H9 (cell line): ENCODE results near the gene MARCOL. TPM values are rescaled to one million over a fixed set of nuclear protein-coding genes. Genes with fewer than 3 reads are reported as not detected.

Experiments used
- DNase-seq: peaks from one replicate; pipeline ENCODE4 v3.0.0-alpha.2; 2017
- H2AFZ ChIP-seq: one replicate; pipeline ENCODE4 v1.6.1; 2013; ENCODE audit warnings: mild to moderate bottlenecking, low read length, control low read depth, moderate library complexity
- H2AK5ac ChIP-seq: 2 replicates; pipeline ENCODE4 v1.6.1; 2013; ENCODE audit warnings: low read length, control low read depth, mixed read lengths; ENCODE audit not compliant: insufficient read length
- H2BK120ac ChIP-seq: one replicate; pipeline ENCODE4 v1.6.1; 2013; ENCODE audit warnings: low read depth, mild to moderate bottlenecking, low read length, control low read depth, inconsistent platforms; ENCODE audit not compliant: poor library complexity, severe bottlenecking
- H2BK12ac ChIP-seq: 2 replicates; pipeline ENCODE4 v1.6.1; 2013; ENCODE audit warnings: low read length, control low read depth, mixed read lengths, low read depth; ENCODE audit not compliant: insufficient read length
- H2BK15ac ChIP-seq: 2 replicates; pipeline ENCODE4 v1.6.1; 2013; ENCODE audit warnings: low read depth, low read length, control low read depth
- H2BK20ac ChIP-seq: one replicate; pipeline ENCODE4 v1.6.1; 2013; ENCODE audit warnings: low read depth, mild to moderate bottlenecking, low read length, control low read depth, inconsistent platforms; ENCODE audit not compliant: poor library complexity, severe bottlenecking
- H2BK5ac ChIP-seq: 2 replicates; pipeline ENCODE4 v1.6.1; 2013; ENCODE audit warnings: low read length, control low read depth, mixed read lengths; ENCODE audit not compliant: insufficient read length
- H3K14ac ChIP-seq: 2 replicates; pipeline ENCODE4 v1.6.1; 2013; ENCODE audit warnings: low read length, control low read depth; ENCODE audit not compliant: insufficient read depth
- H3K18ac ChIP-seq: 2 replicates; pipeline ENCODE4 v1.6.1; 2013; ENCODE audit warnings: low read depth, mild to moderate bottlenecking, mixed read lengths, low read length, control low read depth; ENCODE audit not compliant: insufficient read length
- H3K23ac ChIP-seq: 2 replicates; pipeline ENCODE4 v1.6.1; 2013; ENCODE audit warnings: low read length, control low read depth, mixed read lengths, low read depth; ENCODE audit not compliant: insufficient read length
- H3K23me2 ChIP-seq: 2 replicates; pipeline ENCODE4 v1.6.1; 2013; ENCODE audit warnings: low read depth, mild to moderate bottlenecking, mixed read lengths, low read length, control low read depth; ENCODE audit not compliant: insufficient read length, poor library complexity, severe bottlenecking
- H3K27ac ChIP-seq: 2 replicates; pipeline ENCODE4 v1.5.1; 2013; ENCODE audit warnings: low read length, control low read depth, mixed read lengths, low read depth; ENCODE audit not compliant: insufficient read length
- H3K27me3 ChIP-seq: 2 replicates; pipeline ENCODE4 v1.6.1; 2013; ENCODE audit warnings: low read length, control low read depth, inconsistent platforms; ENCODE audit not compliant: insufficient read depth
- H3K4ac ChIP-seq: 2 replicates; pipeline ENCODE4 v1.6.1; 2013; ENCODE audit warnings: low read depth, mild to moderate bottlenecking, control low read depth, inconsistent platforms, low read length, moderate library complexity
- H3K4me1 ChIP-seq: 2 replicates; pipeline ENCODE4 v1.6.1; 2013; ENCODE audit warnings: low read length, control low read depth, inconsistent platforms; ENCODE audit not compliant: insufficient read depth
- H3K4me2 ChIP-seq: 2 replicates; pipeline ENCODE4 v1.6.1; 2013; ENCODE audit warnings: low read length, control low read depth, mixed read lengths; ENCODE audit not compliant: insufficient read length, insufficient read depth
- H3K56ac ChIP-seq: 2 replicates; pipeline ENCODE4 v1.6.1; 2013; ENCODE audit warnings: low read depth, mild to moderate bottlenecking, mixed read lengths, low read length, control low read depth; ENCODE audit not compliant: insufficient read length
- H3K79me1 ChIP-seq: 2 replicates; pipeline ENCODE4 v1.6.1; 2013; ENCODE audit warnings: low read depth, mild to moderate bottlenecking, moderate library complexity, low read length, control low read depth, inconsistent platforms; ENCODE audit not compliant: insufficient read depth, poor library complexity, severe bottlenecking
- H3K79me2 ChIP-seq: 2 replicates; pipeline ENCODE4 v1.6.1; 2013; ENCODE audit warnings: low read length, control low read depth, inconsistent platforms; ENCODE audit not compliant: insufficient read depth
- H3K9ac ChIP-seq: 2 replicates; pipeline ENCODE4 v1.6.1; 2013; ENCODE audit warnings: low read length, control low read depth, mixed read lengths; ENCODE audit not compliant: insufficient read length; ENCODE audit errors: extremely low read depth
- H3K9me3 ChIP-seq: one replicate; pipeline ENCODE4 v1.6.1; 2013; ENCODE audit warnings: low read depth, low read length, inconsistent platforms; ENCODE audit not compliant: control insufficient read depth
- H3T11ph ChIP-seq: one replicate; pipeline ENCODE4 v1.6.1; 2013; ENCODE audit warnings: mild to moderate bottlenecking, low read length, control low read depth, inconsistent platforms
- H4K20me1 ChIP-seq: one replicate; pipeline ENCODE4 v1.6.1; 2013; ENCODE audit not compliant: control insufficient read depth, insufficient read length, insufficient read depth
- H4K5ac ChIP-seq: 2 replicates; pipeline ENCODE4 v1.6.1; 2013; ENCODE audit warnings: low read depth, mild to moderate bottlenecking, mixed read lengths, low read length, control low read depth; ENCODE audit not compliant: insufficient read length
- H4K8ac ChIP-seq: replicated peaks from 2 replicates; pipeline ENCODE4 v1.6.1; 2013; ENCODE audit warnings: low read length, control low read depth, mixed read lengths, low read depth; ENCODE audit not compliant: insufficient read length
- H4K91ac ChIP-seq: 2 replicates; pipeline ENCODE4 v1.6.1; 2013; ENCODE audit warnings: low read depth, mild to moderate bottlenecking, moderate library complexity, mixed read lengths, low read length, control low read depth; ENCODE audit not compliant: insufficient read length
- H3K27ac Mint-ChIP-seq, 3 experiments: 2 replicates in 2 of 3; 3 replicates in 1 of 3; pipeline ENCODE4 v1.8.0; 2020 to 2021; ENCODE audit warnings: mixed read lengths in 3 of 3, mild to moderate bottlenecking in 1 of 3, moderate library complexity in 1 of 3
- H3K27me3 Mint-ChIP-seq: 2 replicates; pipeline ENCODE4 v1.8.0; 2021; ENCODE audit warnings: low read depth, mild to moderate bottlenecking, moderate library complexity, mixed read lengths
- H3K36me3 Mint-ChIP-seq, 3 experiments: 2 replicates in 2 of 3; 3 replicates in 1 of 3; pipeline ENCODE4 v1.8.0; 2020 to 2021; ENCODE audit warnings: low read depth in 3 of 3, mixed read lengths in 3 of 3; ENCODE audit not compliant: insufficient read depth in 1 of 3
- H3K4me1 Mint-ChIP-seq, 2 experiments: 2 replicates each; pipeline ENCODE4 v1.8.0; 2020; ENCODE audit warnings: mixed read lengths in 2 of 2
- H3K4me3 Mint-ChIP-seq, 2 experiments: 2 replicates in 1 of 2; 3 replicates in 1 of 2; pipeline ENCODE4 v1.8.0; 2020 to 2021; ENCODE audit warnings: mild to moderate bottlenecking in 2 of 2, mixed read lengths in 2 of 2, moderate library complexity in 1 of 2
- H3K9me3 Mint-ChIP-seq, 2 experiments: 2 replicates in 1 of 2; 3 replicates in 1 of 2; pipeline ENCODE4 v1.8.0; 2020; ENCODE audit warnings: mild to moderate bottlenecking in 2 of 2, mixed read lengths in 2 of 2, moderate library complexity in 1 of 2
- CTCF ChIP-seq: fragments of 200-600 bp; sonication (generic); conservative IDR thresholded peaks from 3 replicates; pipeline ENCODE4 v1.8.0; 2021; ENCODE audit warnings: antibody characterized with exemption, mild to moderate bottlenecking
- WGBS: extraction: QIAGEN DNeasy Blood & Tissue Kit; methylation state at CpG from one replicate; pipeline ENCODE4 v1.1.7; 2013; ENCODE audit warnings: missing lambda C conversion rate, low lambda C conversion rate, mixed read lengths; ENCODE audit not compliant: insufficient read length; ENCODE audit errors: extremely low coverage; 5-methylcytosine and 5-hydroxymethylcytosine counted together
- total RNA-seq: library from RNA; stranded (reverse); gene quantifications from 2 replicates; pipeline ENCODE4 v1.2.1, GENCODE V29; 2021

Gene MARCOL
- total RNA-seq, 1 experiment from 2014 or later: not detected

DNA sequence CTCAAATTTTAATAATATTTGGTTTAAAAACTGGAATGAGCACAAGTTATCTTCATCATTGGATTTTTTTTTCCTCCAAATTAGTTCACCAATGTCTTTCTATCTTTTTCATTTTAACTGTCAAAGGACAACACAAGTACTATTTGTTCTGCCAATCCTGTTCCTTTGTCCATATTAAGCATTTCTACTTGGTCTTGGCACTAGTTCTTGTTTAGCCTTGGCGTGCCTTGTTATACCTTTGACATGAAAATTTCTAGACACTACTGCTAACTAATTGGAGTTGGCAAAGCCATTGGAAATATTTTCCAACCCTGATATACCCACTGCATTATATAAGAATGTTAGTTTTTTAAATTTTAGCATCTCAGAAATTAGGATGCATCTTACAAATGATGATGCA is 31.7 kb upstream of the MARCOL start:
- Histone ChIP-seq H4K8ac (no peak overlapping the region), H3K23me2 (no peaks in the 10 kb centered on the region), H2BK15ac (no peak overlapping the region), H3K9me3 (no peaks in the 10 kb centered on the region), H3K9ac (no peak overlapping the region), H3K23ac (no peak overlapping the region), H3K4ac (no peak overlapping the region), H2BK20ac (no peak overlapping the region), H3K4me1 (no peaks in the 10 kb centered on the region), H3K56ac (no peak overlapping the region), H4K20me1 (no peaks in the 10 kb centered on the region), H4K91ac (no peak overlapping the region), H2AFZ (no peak overlapping the region), H3K79me2 (no peaks in the 10 kb centered on the region), H4K5ac (no peak overlapping the region), H3K79me1 (no peaks in the 10 kb centered on the region), H3K27ac (no peak overlapping the region), H3K27me3 (no peaks in the 10 kb centered on the region), H3T11ph (no peak overlapping the region), H2BK5ac (no peak overlapping the region), H3K18ac (no peak overlapping the region), H3K4me2 (no peak overlapping the region), H3K14ac (no peak overlapping the region), H2BK120ac (no peak overlapping the region), H2AK5ac (no peak overlapping the region), H2BK12ac (no peak overlapping the region)
- no peaks in the 10 kb centered on the region for H3K27me3 Mint-ChIP-seq
- H3K36me3 Mint-ChIP-seq: no peaks in the 10 kb centered on the region
- H3K9me3 Mint-ChIP-seq: no peaks in the 10 kb centered on the region
- H3K4me1 Mint-ChIP-seq: no peaks in the 10 kb centered on the region
- TF ChIP-seq CTCF: no peak
- H3K27ac Mint-ChIP-seq: no peak overlapping the region
- H3K4me3 Mint-ChIP-seq: no peak overlapping the region
- DNase-seq: no peak
- WGBS: no CpG with 5 or more reads among the region's 1 CpG
